ENCODE data around the gene GATA5. TPM values are rescaled to one million over a fixed set of nuclear protein-coding genes. Genes with fewer than 3 reads are reported as not detected.

The GATA5 gene
- polyA plus RNA-seq, 1 of the 3 experiments (the other 2 are of a cell fraction), result not detected

- H3K4me2 ChIP-seq, result no peak overlapping the region
- TF ChIP-seq GATA2 (CRISPR knock-in tag; IDR thresholded peaks at IDR 0.05) (no peak), ZBTB33 (IDR thresholded peaks at IDR 0.05; ENCODE audit: borderline replicate concordance, low read depth) (no peak), EZH2phosphoT487 (IDR thresholded peaks at IDR 0.05; ENCODE audit: borderline replicate concordance, low read depth) (no peak), YY1 (IDR thresholded peaks at IDR 0.05; ENCODE audit: low read depth) (no peak), RCOR1 (IDR thresholded peaks at IDR 0.05; ENCODE audit: low read length) (no peak), USF2 (IDR thresholded peaks at IDR 0.05; ENCODE audit: borderline replicate concordance, low read depth, low read length) (no peak), POLR2AphosphoS5 (IDR thresholded peaks at IDR 0.05; ENCODE audit: low read depth, low read length) (no peak), NFIC (IDR thresholded peaks at IDR 0.05; ENCODE audit: borderline replicate concordance) (no peak), EP300 (IDR thresholded peaks at IDR 0.05; ENCODE audit: borderline replicate concordance in 1 of 2, low read depth in 1 of 2, low read length in 1 of 2) (no peak), NRF1 (IDR thresholded peaks at IDR 0.05; ENCODE audit: low read depth, low read length) (no peak), USF1 (IDR thresholded peaks at IDR 0.05; ENCODE audit: borderline replicate concordance, low read depth) (no peak), FOXM1 (IDR thresholded peaks at IDR 0.05; ENCODE audit: low read depth) (no peak), MAX (IDR thresholded peaks at IDR 0.05; ENCODE audit: low read depth) (no peak), FOXJ3 (CRISPR knock-in tag; IDR thresholded peaks at IDR 0.05) (no peak), MEF2A (IDR thresholded peaks at IDR 0.05; ENCODE audit: borderline replicate concordance, low read depth) (no peak), PBX3 (IDR thresholded peaks at IDR 0.05) (no peak), CTCF (IDR thresholded peaks at IDR 0.05) (no peak)
- no peak overlapping the region for H3K4me3 ChIP-seq (ENCODE audit: low read depth in 2 of 2, low read length in 1 of 2)
- 67% methylated on average over 17 of the region's 17 CpGs for WGBS (ENCODE audit: low lambda C conversion rate)
- no peaks in the 10 kb centered on the region for H3K79me2 ChIP-seq (ENCODE audit: insufficient read depth)
- H3K27me3 ChIP-seq (ENCODE audit: insufficient read depth), result no peaks in the 10 kb centered on the region
- ChIA-PET CTCF (interaction anchor here (1.0 kb wide), 1 partner anchor 48 kb away, joined by 3 read pairs; no protein-coding TSS in a partner anchor), POLR2A (no interaction called here)
- no peaks in the 10 kb centered on the region for H3F3A ChIP-seq (replicated peaks; ENCODE audit: insufficient read depth)
- H3K9ac ChIP-seq, result no peak overlapping the region
- H3K9me3 ChIP-seq, result no peaks in the 10 kb centered on the region
- H3K4me1 ChIP-seq (ENCODE audit: control insufficient read depth in 1 of 2, insufficient read depth in 2 of 2, low read depth in 1 of 2, low read length in 1 of 2), result peaks cover 0 to 8% of the 10 kb centered on the region in 2 experiments; a peak in 1 of 4 replicates
- H2AFZ ChIP-seq (ENCODE audit: low read depth), result no peak overlapping the region
- no peaks in the 10 kb centered on the region for H4K20me1 ChIP-seq (ENCODE audit: insufficient read depth)
- DNase-seq, result no peak
- H3K36me3 ChIP-seq (replicated peaks in 1 of 2; ENCODE audit: control insufficient read depth in 1 of 2, insufficient read depth in 2 of 2, low read length in 1 of 2), result no peaks in the 10 kb centered on the region
- no peak overlapping the region for H3K27ac ChIP-seq (ENCODE audit: low read depth in 2 of 2, low read length in 1 of 2)
- no peaks in the 10 kb centered on the region for H3K9me2 ChIP-seq
Measured at GRCh38 chr20:62453186-62453808, 22.5 kb downstream of the GATA5 start.
